Measurements from ENCODE around the gene MED22.

The MED22 gene

GRCh38 chr9:133389562-133389961 lies 41.6 kb upstream of the MED22 start:
- H3K4me3 ChIP-seq (ENCODE audit: low read depth, low read length): no peak overlapping the region
- no peak for DNase-seq (ENCODE audit: low read depth)
- no peak for TF ChIP-seq CTCF (conservative IDR thresholded peaks at IDR 0.05; ENCODE audit: low read depth, low read length)

- TF ChIP-seq CTCF (conservative IDR thresholded peaks at IDR 0.05; ENCODE audit: low read depth, low read length): no peak
- DNase-seq (ENCODE audit: low read depth): no peak
- H3K4me3 ChIP-seq (ENCODE audit: low read depth, low read length): no peak overlapping the region
These were observed 41.2 kb upstream of the MED22 start for GRCh38 chr9:133389025-133389557.

GRCh38 chr9:133387680-133388079 lies 39.7 kb upstream of the MED22 start:
- TF ChIP-seq CTCF (conservative IDR thresholded peaks at IDR 0.05; ENCODE audit: low read depth, low read length): no peak
- no peak overlapping the region for H3K4me3 ChIP-seq (ENCODE audit: low read depth, low read length)
- no peak for DNase-seq (ENCODE audit: low read depth)

GRCh38 chr9:133386338-133386737 lies 38.4 kb upstream of the MED22 start:
- no peak for TF ChIP-seq CTCF (conservative IDR thresholded peaks at IDR 0.05; ENCODE audit: low read depth, low read length)
- H3K4me3 ChIP-seq (ENCODE audit: low read depth, low read length): no peak overlapping the region
- DNase-seq (ENCODE audit: low read depth): no peak

GRCh38 chr9:133385452-133385851 lies 37.5 kb upstream of the MED22 start:
- H3K4me3 ChIP-seq (ENCODE audit: low read depth, low read length): no peak overlapping the region
- no peak for TF ChIP-seq CTCF (conservative IDR thresholded peaks at IDR 0.05; ENCODE audit: low read depth, low read length)
- no peak for DNase-seq (ENCODE audit: low read depth)

- no peak for TF ChIP-seq CTCF (conservative IDR thresholded peaks at IDR 0.05; ENCODE audit: low read depth, low read length)
- DNase-seq (ENCODE audit: low read depth): no peak
These were observed 36.9 kb upstream of the MED22 start for GRCh38 chr9:133384736-133385321.

GRCh38 chr9:133383438-133383837 lies 35.5 kb upstream of the MED22 start:
- no peak for DNase-seq (ENCODE audit: low read depth)
- no peak overlapping the region for H3K4me3 ChIP-seq (ENCODE audit: low read depth, low read length)
- TF ChIP-seq CTCF (conservative IDR thresholded peaks at IDR 0.05; ENCODE audit: low read depth, low read length): no peak

More at GRCh38 chr9:133384736-133385321, 36.9 kb upstream of the MED22 start:
- H3K4me3 ChIP-seq (ENCODE audit: low read depth, low read length): no peak overlapping the region

All from choroid plexus epithelial cell (primary cell).